Coronary artery (tissue), 2 donors: ENCODE measurements around the gene C1QTNF5.

Experiments
- DNase-seq: peaks from one replicate; pipeline ENCODE4 v3.0.0-alpha.2; 2017; ENCODE audit warnings: low spot score
- H3K27ac ChIP-seq, 2 donors: fragments of 200-600 bp; sonication (generic); one replicate each; pipeline ENCODE4 v1.5.1; 2016 to 2019
- H3K4me3 ChIP-seq: fragments of 200-600 bp; sonication (generic); 2 replicates; pipeline ENCODE4 v1.5.1; 2016; ENCODE audit warnings: mild to moderate bottlenecking, moderate library complexity
- CTCF ChIP-seq: fragments of 200-600 bp; sonication (generic); IDR thresholded peaks from one replicate; pipeline ENCODE4 v1.5.1; 2019; ENCODE audit warnings: antibody characterized with exemption

C1QTNF5 gene

GRCh38 chr11:119318240-119319135 is 22.2 kb downstream of the C1QTNF5 start:
- H3K27ac ChIP-seq = peak overlapping the region; percentile 95 to 99
- H3K4me3 ChIP-seq = peak overlapping the region; percentile 95
- peak; percentile 80 for DNase-seq
- TF ChIP-seq CTCF = no peak

- DNase-seq = no peak
- Histone ChIP-seq H3K4me3 (peak overlapping the region; percentile 95), H3K27ac (peak overlapping the region; percentile 95 to 99)
- no peak for TF ChIP-seq CTCF
Measured at GRCh38 chr11:119317592-119318239, 23.0 kb downstream of the C1QTNF5 start.

- peak; percentile 95 for DNase-seq
Measured at GRCh38 chr11:119316729-119317591, 23.7 kb downstream of the C1QTNF5 start, which contains the start of gene MCAM. Gene MCAM, minus strand, starts transcription at chr11:119317130. Its CDS starts 29 bp downstream, at chr11:119317101.

GRCh38 chr11:119316016-119316728 is 24.5 kb downstream of the C1QTNF5 start:
- TF ChIP-seq CTCF = no peak
- DNase-seq = peak; percentile 94
- peak overlapping the region; percentile 95 for H3K4me3 ChIP-seq
- H3K27ac ChIP-seq = peak overlapping the region; percentile 95 to 99

More at GRCh38 chr11:119316729-119317591, 23.7 kb downstream of the C1QTNF5 start, which contains the start of gene MCAM:
- no peak for TF ChIP-seq CTCF
- Histone ChIP-seq H3K4me3 (peak within 1 kb of the TSS; percentile 95), H3K27ac (peak within 1 kb of the TSS; percentile 95 to 99)

- H3K27ac ChIP-seq = peak overlapping the region; percentile 95 to 99
- TF ChIP-seq CTCF = no peak
- peak overlapping the region; percentile 95 for H3K4me3 ChIP-seq
- no peak for DNase-seq
Measured at GRCh38 chr11:119315131-119316015, 25.3 kb downstream of the C1QTNF5 start.
